Liver (tissue), 9 donors: ENCODE measurements around the gene SPAG4. TPM values are rescaled to one million over a fixed set of nuclear protein-coding genes. Genes with fewer than 3 reads are reported as not detected.

ENCODE experiments used
- DNase-seq: peaks from one replicate; pipeline ENCODE4 v3.0.0-alpha.2; 2017; ENCODE audit warnings: low spot score
- H3K27ac ChIP-seq, 2 donors: one replicate each; pipeline ENCODE4 v1.7.0; 2013; ENCODE audit warnings: inconsistent platforms in 2 of 2, low read length in 2 of 2, control low read depth in 1 of 2, low read depth in 1 of 2, mild to moderate bottlenecking in 1 of 2
- H3K27me3 ChIP-seq, 4 donors: one replicate each; pipeline versions ENCODE4 v1.6.1 to v1.7.0; 2013; ENCODE audit warnings: low read length in 3 of 4, inconsistent platforms in 1 of 4, mild to moderate bottlenecking in 1 of 4, moderate library complexity in 1 of 4; ENCODE audit not compliant: control insufficient read depth in 4 of 4, insufficient read depth in 4 of 4
- H3K36me3 ChIP-seq, 4 donors: one replicate each; pipeline versions ENCODE4 v1.6.1 to v1.7.0; 2013; ENCODE audit warnings: low read length in 3 of 4, mild to moderate bottlenecking in 3 of 4, low read depth in 1 of 4, moderate library complexity in 1 of 4; ENCODE audit not compliant: control insufficient read depth in 4 of 4, insufficient read depth in 3 of 4
- H3K4me1 ChIP-seq, 4 donors: one replicate each; pipeline versions ENCODE4 v1.6.1 to v1.7.0; 2013; ENCODE audit warnings: low read length in 3 of 4, mild to moderate bottlenecking in 3 of 4, moderate library complexity in 1 of 4; ENCODE audit not compliant: control insufficient read depth in 4 of 4, insufficient read depth in 4 of 4
- H3K4me3 ChIP-seq, 3 donors: one replicate each; pipeline versions ENCODE4 v1.6.1 to v1.7.0; 2013; ENCODE audit warnings: low read length in 3 of 3, control low read depth in 1 of 3, low read depth in 1 of 3, mild to moderate bottlenecking in 1 of 3
- H3K9ac ChIP-seq, 2 donors: one replicate each; pipeline ENCODE4 v1.7.0; 2013; ENCODE audit warnings: low read length in 2 of 2, mild to moderate bottlenecking in 2 of 2, moderate library complexity in 2 of 2, control low read depth in 1 of 2, low read depth in 1 of 2
- H3K9me3 ChIP-seq, 4 donors: one replicate each; pipeline versions ENCODE4 v1.6.1 to v1.7.0; 2013; ENCODE audit warnings: low read length in 3 of 4; ENCODE audit not compliant: control insufficient read depth in 4 of 4
- EGR1 ChIP-seq, 2 donors: IDR thresholded peaks; 2 replicates each; pipeline ENCODE4 v1.6.1; 2016 to 2018; ENCODE audit warnings: antibody characterized with exemption in 2 of 2, low read depth in 2 of 2
- FOXA1 ChIP-seq: IDR thresholded peaks from 2 replicates; pipeline ENCODE4 v1.6.1; 2016; ENCODE audit warnings: antibody characterized with exemption
- FOXA2 ChIP-seq: IDR thresholded peaks from 2 replicates; pipeline ENCODE4 v1.6.1; 2016; ENCODE audit warnings: antibody characterized with exemption
- GABPA ChIP-seq, 2 donors: IDR thresholded peaks in 1 of 2; conservative IDR thresholded peaks in 1 of 2; 2 replicates each; pipeline ENCODE4 v1.6.1; 2016; ENCODE audit warnings: antibody characterized with exemption in 2 of 2, mild to moderate bottlenecking in 1 of 2, moderate library complexity in 1 of 2
- HNF4A ChIP-seq, 2 donors: conservative IDR thresholded peaks; 2 replicates each; pipeline ENCODE4 v1.6.1; 2016; ENCODE audit warnings: antibody characterized with exemption in 2 of 2, mild to moderate bottlenecking in 2 of 2
- HNF4G ChIP-seq: IDR thresholded peaks from 2 replicates; pipeline ENCODE4 v1.6.1; 2016; ENCODE audit warnings: antibody characterized with exemption
- NR2F2 ChIP-seq: IDR thresholded peaks from 2 replicates; pipeline ENCODE4 v1.6.1; 2016; ENCODE audit warnings: antibody characterized with exemption
- RAD21 ChIP-seq, 2 donors: IDR thresholded peaks; 2 replicates each; pipeline ENCODE4 v1.6.1; 2016; ENCODE audit warnings: antibody characterized with exemption in 2 of 2, mild to moderate bottlenecking in 2 of 2
- RXRA ChIP-seq, 2 donors: IDR thresholded peaks; 2 replicates each; pipeline ENCODE4 v1.6.1; 2017 to 2018; ENCODE audit warnings: antibody characterized with exemption in 2 of 2, mild to moderate bottlenecking in 1 of 2
- SP1 ChIP-seq: IDR thresholded peaks from 2 replicates; pipeline ENCODE4 v1.6.1; 2018; ENCODE audit warnings: antibody characterized with exemption, mild to moderate bottlenecking
- TAF1 ChIP-seq: conservative IDR thresholded peaks from 2 replicates; pipeline ENCODE4 v1.6.1; 2016; ENCODE audit warnings: antibody characterized with exemption, mild to moderate bottlenecking
- YY1 ChIP-seq: IDR thresholded peaks from 2 replicates; pipeline ENCODE4 v1.6.1; 2016; ENCODE audit warnings: antibody characterized with exemption, mild to moderate bottlenecking
- WGBS: extraction: QIAGEN DNeasy Blood & Tissue Kit; methylation state at CpG from one replicate; pipeline ENCODE4 v1.1.7; 2013; 5-methylcytosine and 5-hydroxymethylcytosine counted together
- polyA plus RNA-seq, 2 donors: library from polyadenylated mRNA; stranded (reverse) in 1 of 2; unstranded in 1 of 2; fragments of 200-250 nt in 1 of 2; fragments of >200 nt in 1 of 2; fragmentation: Nextera tagmentation in 1 of 2; extraction: Ambion mirVana in 1 of 2; gene quantifications; one replicate each; pipeline versions ENCODE4 v1.2.1 to v1.2.3, GENCODE V29; 2013 to 2015
- total RNA-seq, 2 donors: library from RNA; depleted of rRNA; stranded (reverse); fragments of >200 nt; gene quantifications; one replicate each; pipeline ENCODE4 v1.2.3, GENCODE V29; 2014
- TF ChIP-seq, protein P1 (sequence below): IDR thresholded peaks from 2 replicates; pipeline ENCODE4 v1.6.1; 2016; ENCODE audit warnings: antibody characterized with exemption
- TF ChIP-seq, protein P2 (sequence below): IDR thresholded peaks from 2 replicates; pipeline ENCODE4 v1.6.1; 2016; ENCODE audit warnings: antibody characterized with exemption
- TF ChIP-seq, protein P3 (sequence below): IDR thresholded peaks from 2 replicates; pipeline ENCODE4 v1.6.1; 2016; ENCODE audit warnings: antibody characterized with exemption
- TF ChIP-seq, protein P4 (sequence below): IDR thresholded peaks from 2 replicates; pipeline ENCODE4 v1.6.1; 2016; ENCODE audit warnings: antibody characterized with exemption, mild to moderate bottlenecking
- donor health status: healthy.
- donor health status: healthy.
- donor health status: healthy.
- donor health status: healthy.
- donor health status: healthy.

SPAG4 gene
- total and polyA plus RNA-seq, 4 donors, result 2.1 to 4.6 (median 3.4) TPM

DNA sequence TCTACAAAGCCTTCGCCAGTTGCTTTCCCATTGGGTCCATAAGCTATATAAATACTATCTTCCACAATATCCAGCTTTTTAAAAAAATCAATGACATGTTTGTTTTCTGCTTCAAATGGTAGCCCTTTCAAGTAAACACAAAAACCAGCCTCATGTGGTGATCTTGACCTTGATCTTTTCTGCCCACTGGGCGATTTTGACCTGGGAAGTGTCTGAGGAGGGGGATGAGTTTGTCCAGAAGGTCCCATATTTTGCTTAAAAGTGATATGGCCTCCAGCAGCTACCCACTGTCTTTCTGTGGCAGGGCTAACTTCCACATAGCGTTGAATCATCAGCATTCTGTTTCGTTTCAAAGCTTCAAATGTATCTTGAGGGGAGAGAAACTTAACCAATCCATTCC, 38.3 kb downstream of the SPAG4 start:
- TF ChIP-seq FOXA2, result no peak
- TF ChIP-seq, protein P1, sequence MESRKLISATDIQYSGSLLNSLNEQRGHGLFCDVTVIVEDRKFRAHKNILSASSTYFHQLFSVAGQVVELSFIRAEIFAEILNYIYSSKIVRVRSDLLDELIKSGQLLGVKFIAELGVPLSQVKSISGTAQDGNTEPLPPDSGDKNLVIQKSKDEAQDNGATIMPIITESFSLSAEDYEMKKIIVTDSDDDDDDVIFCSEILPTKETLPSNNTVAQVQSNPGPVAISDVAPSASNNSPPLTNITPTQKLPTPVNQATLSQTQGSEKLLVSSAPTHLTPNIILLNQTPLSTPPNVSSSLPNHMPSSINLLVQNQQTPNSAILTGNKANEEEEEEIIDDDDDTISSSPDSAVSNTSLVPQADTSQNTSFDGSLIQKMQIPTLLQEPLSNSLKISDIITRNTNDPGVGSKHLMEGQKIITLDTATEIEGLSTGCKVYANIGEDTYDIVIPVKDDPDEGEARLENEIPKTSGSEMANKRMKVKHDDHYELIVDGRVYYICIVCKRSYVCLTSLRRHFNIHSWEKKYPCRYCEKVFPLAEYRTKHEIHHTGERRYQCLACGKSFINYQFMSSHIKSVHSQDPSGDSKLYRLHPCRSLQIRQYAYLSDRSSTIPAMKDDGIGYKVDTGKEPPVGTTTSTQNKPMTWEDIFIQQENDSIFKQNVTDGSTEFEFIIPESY, result no peak
- H3K9ac ChIP-seq, result no peak overlapping the region
- no peaks in the 10 kb centered on the region for H3K9me3 ChIP-seq
- H3K36me3 ChIP-seq, result peaks cover 1 to 23% (median 20%) of the 10 kb centered on the region in 4 donors
- peaks cover 0 to 14% (median 5%) of the 10 kb centered on the region in 4 donors for H3K4me1 ChIP-seq
- WGBS, result 94% methylated on average over 4 of the region's 4 CpGs
- H3K4me3 ChIP-seq, result no peak overlapping the region
- DNase-seq, result no peak
- H3K27me3 ChIP-seq, result no peaks in the 10 kb centered on the region
- H3K27ac ChIP-seq, result no peak overlapping the region

DNA sequence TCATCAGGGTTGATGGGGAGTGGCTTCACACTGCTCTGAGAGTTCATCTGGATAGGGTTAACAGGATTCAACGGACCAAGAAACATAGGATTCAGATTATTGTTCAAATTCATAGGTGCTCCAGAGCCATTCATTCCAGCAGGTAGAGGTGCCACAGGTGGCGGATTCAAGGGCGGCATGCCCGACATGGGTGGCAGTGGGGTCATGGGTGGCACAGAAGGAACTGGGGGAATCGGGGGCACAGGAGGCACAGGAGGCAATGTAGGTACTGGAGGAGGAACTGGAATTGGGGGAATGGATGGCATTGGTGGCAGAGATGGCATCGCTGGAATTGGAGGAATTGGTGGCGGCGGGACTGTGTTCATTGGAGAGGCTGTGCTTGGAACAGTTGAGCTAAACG, 38.8 kb downstream of the SPAG4 start:
- peaks cover 0 to 9% (median 4%) of the 10 kb centered on the region in 4 donors for H3K4me1 ChIP-seq
- H3K9ac ChIP-seq, result no peak overlapping the region
- H3K27me3 ChIP-seq, result no peaks in the 10 kb centered on the region
- 98% methylated on average over 9 of the region's 9 CpGs for WGBS
- H3K27ac ChIP-seq, result no peak overlapping the region
- no peaks in the 10 kb centered on the region for H3K9me3 ChIP-seq
- H3K4me3 ChIP-seq, result no peak overlapping the region
- peaks cover 1 to 23% (median 20%) of the 10 kb centered on the region in 4 donors for H3K36me3 ChIP-seq
- no peak for DNase-seq
- TF ChIP-seq GABPA (IDR thresholded peaks at IDR 0.05 in 1 of 2, conservative IDR thresholded peaks at IDR 0.05 in 1 of 2), result no peak
- TF ChIP-seq, protein P2, sequence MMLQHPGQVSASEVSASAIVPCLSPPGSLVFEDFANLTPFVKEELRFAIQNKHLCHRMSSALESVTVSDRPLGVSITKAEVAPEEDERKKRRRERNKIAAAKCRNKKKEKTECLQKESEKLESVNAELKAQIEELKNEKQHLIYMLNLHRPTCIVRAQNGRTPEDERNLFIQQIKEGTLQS, result no peak
- TF ChIP-seq, protein P3, sequence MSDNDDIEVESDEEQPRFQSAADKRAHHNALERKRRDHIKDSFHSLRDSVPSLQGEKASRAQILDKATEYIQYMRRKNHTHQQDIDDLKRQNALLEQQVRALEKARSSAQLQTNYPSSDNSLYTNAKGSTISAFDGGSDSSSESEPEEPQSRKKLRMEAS, result no peak

DNA sequence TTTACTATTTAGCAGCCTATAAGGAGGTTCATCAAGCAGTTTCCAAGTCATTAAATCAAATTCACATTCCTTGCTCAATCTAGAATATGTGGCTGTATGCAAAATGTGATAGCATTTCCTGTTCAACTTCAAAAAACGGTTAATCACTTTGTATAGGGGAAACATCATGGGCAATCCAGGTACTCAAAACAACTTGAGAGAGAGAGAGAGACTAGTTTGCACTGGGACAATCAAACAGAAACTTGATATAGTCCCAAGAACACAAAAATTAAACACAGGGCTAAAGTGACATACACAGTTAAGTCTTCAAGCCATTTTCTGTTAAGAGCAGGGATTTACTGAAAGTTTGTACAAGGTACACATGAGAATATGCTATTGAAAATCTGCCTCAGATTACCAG, 41.6 kb downstream of the SPAG4 start:
- H3K4me3 ChIP-seq, result no peak overlapping the region
- H3K4me1 ChIP-seq, result peaks cover 8 to 27% (median 11%) of the 10 kb centered on the region in 4 donors
- WGBS, result 32% methylated on average over 1 of the region's 1 CpG
- no peaks in the 10 kb centered on the region for H3K27me3 ChIP-seq
- DNase-seq, result no peak
- peaks cover 1 to 21% (median 15%) of the 10 kb centered on the region in 4 donors for H3K36me3 ChIP-seq
- no peak overlapping the region for H3K27ac ChIP-seq
- no peak for TF ChIP-seq FOXA2
- H3K9me3 ChIP-seq, result no peaks in the 10 kb centered on the region
- H3K9ac ChIP-seq, result no peak overlapping the region

DNA sequence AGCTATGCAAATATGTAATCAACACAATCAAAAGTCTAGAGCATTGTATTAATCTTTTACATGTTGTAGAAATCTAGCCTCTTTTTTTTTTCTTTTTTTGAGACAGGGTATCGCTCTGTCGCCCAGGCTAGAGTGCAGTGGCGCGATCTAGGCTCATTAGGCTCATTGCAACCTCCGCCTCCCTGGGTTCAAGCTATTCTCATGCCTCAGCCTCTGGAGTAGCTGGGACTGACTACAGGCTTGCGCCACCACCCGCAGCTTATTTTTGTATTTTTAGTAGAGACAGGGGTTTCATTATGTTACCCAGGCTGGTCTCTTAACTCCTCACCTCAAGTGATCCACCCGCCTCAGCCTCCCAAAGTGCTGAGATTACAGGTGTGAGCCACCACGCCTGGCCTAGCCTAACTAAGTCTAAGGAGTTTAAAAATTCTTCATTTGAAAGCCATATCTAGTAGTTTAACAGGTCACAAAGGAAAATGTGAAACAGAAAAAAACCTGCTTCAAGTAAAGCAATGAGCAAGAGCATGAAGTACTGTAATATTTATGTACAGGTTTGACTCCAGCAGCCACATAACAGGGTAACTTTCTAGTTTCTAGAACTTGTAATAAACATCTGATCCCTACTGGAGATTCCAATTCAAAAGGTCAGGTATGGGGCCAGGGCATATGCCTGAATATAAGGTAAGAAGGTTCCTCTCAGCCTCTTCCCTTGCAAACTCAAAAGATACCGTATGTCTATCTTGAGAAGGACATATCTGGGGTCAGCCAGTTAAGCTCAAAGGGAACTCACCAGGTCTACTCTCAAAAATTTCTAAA, 44.7 kb downstream of the SPAG4 start:
- no peaks in the 10 kb centered on the region for H3K27me3 ChIP-seq
- no peak for DNase-seq
- H3K27ac ChIP-seq, result no peak overlapping the region
- WGBS, result 91% methylated on average over 10 of the region's 10 CpGs
- H3K4me1 ChIP-seq, result peaks cover 11 to 44% (median 22%) of the 10 kb centered on the region in 4 donors
- H3K9ac ChIP-seq, result no peak overlapping the region
- peaks cover 0 to 2% (median 0%) of the 10 kb centered on the region in 4 donors for H3K36me3 ChIP-seq
- no peaks in the 10 kb centered on the region for H3K9me3 ChIP-seq
- no peak overlapping the region for H3K4me3 ChIP-seq
- TF ChIP-seq TAF1 (no peak), GABPA (IDR thresholded peaks at IDR 0.05 in 1 of 2, conservative IDR thresholded peaks at IDR 0.05 in 1 of 2) (no peak), EGR1 (IDR thresholded peaks at IDR 0.05; ENCODE audit: low read depth in 2 of 2) (no peak), RAD21 (IDR thresholded peaks at IDR 0.05) (no peak), YY1 (no peak), SP1 (no peak), HNF4A (conservative IDR thresholded peaks at IDR 0.05) (no peak), HNF4G (no peak), FOXA1 (no peak), NR2F2 (no peak), FOXA2 (no peak), RXRA (IDR thresholded peaks at IDR 0.05) (no peak)
- TF ChIP-seq, protein P2, result no peak
- TF ChIP-seq, protein P3, result no peak
- TF ChIP-seq, protein P4, sequence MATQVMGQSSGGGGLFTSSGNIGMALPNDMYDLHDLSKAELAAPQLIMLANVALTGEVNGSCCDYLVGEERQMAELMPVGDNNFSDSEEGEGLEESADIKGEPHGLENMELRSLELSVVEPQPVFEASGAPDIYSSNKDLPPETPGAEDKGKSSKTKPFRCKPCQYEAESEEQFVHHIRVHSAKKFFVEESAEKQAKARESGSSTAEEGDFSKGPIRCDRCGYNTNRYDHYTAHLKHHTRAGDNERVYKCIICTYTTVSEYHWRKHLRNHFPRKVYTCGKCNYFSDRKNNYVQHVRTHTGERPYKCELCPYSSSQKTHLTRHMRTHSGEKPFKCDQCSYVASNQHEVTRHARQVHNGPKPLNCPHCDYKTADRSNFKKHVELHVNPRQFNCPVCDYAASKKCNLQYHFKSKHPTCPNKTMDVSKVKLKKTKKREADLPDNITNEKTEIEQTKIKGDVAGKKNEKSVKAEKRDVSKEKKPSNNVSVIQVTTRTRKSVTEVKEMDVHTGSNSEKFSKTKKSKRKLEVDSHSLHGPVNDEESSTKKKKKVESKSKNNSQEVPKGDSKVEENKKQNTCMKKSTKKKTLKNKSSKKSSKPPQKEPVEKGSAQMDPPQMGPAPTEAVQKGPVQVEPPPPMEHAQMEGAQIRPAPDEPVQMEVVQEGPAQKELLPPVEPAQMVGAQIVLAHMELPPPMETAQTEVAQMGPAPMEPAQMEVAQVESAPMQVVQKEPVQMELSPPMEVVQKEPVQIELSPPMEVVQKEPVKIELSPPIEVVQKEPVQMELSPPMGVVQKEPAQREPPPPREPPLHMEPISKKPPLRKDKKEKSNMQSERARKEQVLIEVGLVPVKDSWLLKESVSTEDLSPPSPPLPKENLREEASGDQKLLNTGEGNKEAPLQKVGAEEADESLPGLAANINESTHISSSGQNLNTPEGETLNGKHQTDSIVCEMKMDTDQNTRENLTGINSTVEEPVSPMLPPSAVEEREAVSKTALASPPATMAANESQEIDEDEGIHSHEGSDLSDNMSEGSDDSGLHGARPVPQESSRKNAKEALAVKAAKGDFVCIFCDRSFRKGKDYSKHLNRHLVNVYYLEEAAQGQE, result no peak
